ENCODE data around the gene TCF4.
A peak's percentile ranks its signal among the peaks of the same experiment; 100 is the strongest.

TCF4 gene

GRCh38 chr18:55339990-55340389, 248.0 kb downstream of the TCF4 start:
- TF ChIP-seq CTCF (conservative IDR thresholded peaks at IDR 0.05; ENCODE audit: low read length) = no peak
- DNase-seq (ENCODE audit: low read depth) = no peak
- no peak overlapping the region for H3K4me3 ChIP-seq (ENCODE audit: low read length)

- TF ChIP-seq CTCF (conservative IDR thresholded peaks at IDR 0.05; ENCODE audit: low read length) = peak; percentile 54
- peak; percentile 55 for DNase-seq (ENCODE audit: low read depth)
- H3K4me3 ChIP-seq (ENCODE audit: low read length) = no peak overlapping the region; the same call in 1 of the 2 replicates
Observed at GRCh38 chr18:55338978-55339650, 248.9 kb downstream of the TCF4 start.

- peak; percentile 31 for DNase-seq (ENCODE audit: low read depth)
Observed at GRCh38 chr18:55337908-55338521, 250.0 kb downstream of the TCF4 start.

GRCh38 chr18:55337138-55337537, 250.9 kb downstream of the TCF4 start:
- no peak for TF ChIP-seq CTCF (conservative IDR thresholded peaks at IDR 0.05; ENCODE audit: low read length)
- no peak overlapping the region for H3K4me3 ChIP-seq (ENCODE audit: low read length)
- no peak for DNase-seq (ENCODE audit: low read depth)

More at GRCh38 chr18:55337908-55338521, 250.0 kb downstream of the TCF4 start:
- H3K4me3 ChIP-seq (ENCODE audit: low read length) = no peak overlapping the region; the same call in 1 of the 2 replicates
- no peak for TF ChIP-seq CTCF (conservative IDR thresholded peaks at IDR 0.05; ENCODE audit: low read length)

GRCh38 chr18:55336438-55337100, 251.4 kb downstream of the TCF4 start:
- DNase-seq (ENCODE audit: low read depth) = no peak
- H3K4me3 ChIP-seq (ENCODE audit: low read length) = no peak overlapping the region
- no peak for TF ChIP-seq CTCF (conservative IDR thresholded peaks at IDR 0.05; ENCODE audit: low read length)

- H3K4me3 ChIP-seq (ENCODE audit: low read length) = no peak overlapping the region
- TF ChIP-seq CTCF (conservative IDR thresholded peaks at IDR 0.05; ENCODE audit: low read length) = no peak
- peak; percentile 62 for DNase-seq (ENCODE audit: low read depth)
Observed at GRCh38 chr18:55334875-55335274, 253.1 kb downstream of the TCF4 start.

Measured in AG10803 (cell line).